ENCODE results near the gene CCSAP. TPM values are rescaled to one million over a fixed set of nuclear protein-coding genes. Genes with fewer than 3 reads are reported as not detected.
A peak's percentile ranks its signal among the peaks of the same experiment; 100 is the strongest.

The CCSAP gene
- total RNA-seq, 1 experiment from 2014 or later = 11.3 TPM

DNA sequence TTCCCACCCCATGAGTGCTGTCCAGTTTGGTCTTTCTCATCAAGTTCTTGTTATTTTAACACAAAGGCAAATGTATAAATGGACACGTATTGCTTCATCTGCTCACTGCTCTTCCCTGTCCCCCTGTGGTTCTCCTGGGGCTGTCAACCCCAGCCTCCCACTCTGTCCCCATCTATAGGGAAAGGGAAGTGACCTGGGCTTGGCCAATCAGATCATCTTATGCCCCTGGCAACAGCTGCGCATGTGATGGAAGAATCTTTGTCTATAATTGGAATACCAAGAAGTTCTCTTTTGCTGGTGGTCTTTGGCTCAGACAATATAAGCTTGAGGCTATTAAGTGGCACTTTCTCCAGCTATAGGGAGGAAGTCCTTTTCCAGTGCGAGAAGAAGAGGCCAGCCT lies 4.7 kb upstream of the CCSAP start:
- no peak overlapping the region for H3K27ac Mint-ChIP-seq (ENCODE audit: low read depth, unreplicated experiment)
- no peak for DNase-seq (ENCODE audit: unreplicated experiment)
- H3K36me3 Mint-ChIP-seq (ENCODE audit: insufficient read depth, unreplicated experiment) = peaks cover 6% of the 10 kb centered on the region
- peaks cover 6% of the 10 kb centered on the region for H3K4me1 Mint-ChIP-seq (ENCODE audit: insufficient read depth, unreplicated experiment)
- TF ChIP-seq CTCF (IDR thresholded peaks at IDR 0.05; ENCODE audit: unreplicated experiment) = no peak
- intact Hi-C loops (cut with micrococcal nuclease) = loop anchor here (10.0 kb wide), 1 partner anchor 67 kb away; no protein-coding TSS in a partner anchor
- POLR2A ChIA-PET = interaction anchor here (0.6 to 1.8 kb wide), 5 partner anchors 9 to 203 kb away, joined by 3 to 4 read pairs (median 4); no protein-coding TSS in a partner anchor
- no TSS peak for BruUV-seq (replicated peaks)
- H3K9me3 Mint-ChIP-seq (ENCODE audit: unreplicated experiment) = no peaks in the 10 kb centered on the region
- CTCF ChIA-PET = interaction anchor here (0.7 to 1.2 kb wide), 4 partner anchors 22 to 953 kb away, joined by 3 to 5 read pairs (median 4); no protein-coding TSS in a partner anchor
- H3K4me3 Mint-ChIP-seq (ENCODE audit: unreplicated experiment) = no peak overlapping the region
- H3K27me3 Mint-ChIP-seq (ENCODE audit: insufficient read depth, unreplicated experiment) = peaks cover 32% of the 10 kb centered on the region

- no peak overlapping the region for H3K4me3 Mint-ChIP-seq (ENCODE audit: unreplicated experiment)
- TF ChIP-seq CTCF (IDR thresholded peaks at IDR 0.05; ENCODE audit: unreplicated experiment) = no peak
- no peaks in the 10 kb centered on the region for H3K9me3 Mint-ChIP-seq (ENCODE audit: unreplicated experiment)
- peaks cover 10% of the 10 kb centered on the region for H3K4me1 Mint-ChIP-seq (ENCODE audit: insufficient read depth, unreplicated experiment)
- intact Hi-C loops (cut with micrococcal nuclease) = loop anchor here (5.0 to 10.0 kb wide), 3 partner anchors 70 to 107 kb away; partner anchors contain the start of gene RAB4A
- CTCF ChIA-PET = interaction anchor here (0.6 to 1.7 kb wide), 5 partner anchors 87 to 621 kb away, joined by 3 to 5 read pairs (median 4); no protein-coding TSS in a partner anchor
- POLR2A ChIA-PET = interaction anchor here (0.8 to 1.0 kb wide), 2 partner anchors 10 to 77 kb away, joined by 3 read pairs; no protein-coding TSS in a partner anchor
- H3K27ac Mint-ChIP-seq (ENCODE audit: low read depth, unreplicated experiment) = no peak overlapping the region
- H3K27me3 Mint-ChIP-seq (ENCODE audit: insufficient read depth, unreplicated experiment) = peaks cover 24% of the 10 kb centered on the region
- DNase-seq (ENCODE audit: unreplicated experiment) = no peak
- H3K36me3 Mint-ChIP-seq (ENCODE audit: insufficient read depth, unreplicated experiment) = peaks cover 6% of the 10 kb centered on the region
- no TSS peak for BruUV-seq (replicated peaks)
These were observed 2.3 kb upstream of the CCSAP start for GRCh38 chr1:229344937-229345684.

- Mint-ChIP-seq H3K36me3 (ENCODE audit: insufficient read depth, unreplicated experiment) (peaks cover 6% of the 10 kb centered on the region), H3K4me1 (ENCODE audit: insufficient read depth, unreplicated experiment) (peaks cover 20% of the 10 kb centered on the region), H3K27ac (ENCODE audit: low read depth, unreplicated experiment) (no peak overlapping the region), H3K9me3 (ENCODE audit: unreplicated experiment) (no peaks in the 10 kb centered on the region), H3K4me3 (ENCODE audit: unreplicated experiment) (peak overlapping the region; percentile 89), H3K27me3 (ENCODE audit: insufficient read depth, unreplicated experiment) (peaks cover 24% of the 10 kb centered on the region)
- intact Hi-C loops (cut with micrococcal nuclease) = loop anchor here (5.0 to 10.0 kb wide), 3 partner anchors 71 to 108 kb away; partner anchors contain the start of gene RAB4A
- no peak for DNase-seq (ENCODE audit: unreplicated experiment)
- ChIA-PET POLR2A (interaction anchor here (1.0 to 2.2 kb wide), 3 partner anchors 13 to 97 kb away, joined by 3 to 6 read pairs (median 3); no protein-coding TSS in a partner anchor), CTCF (interaction anchor here (0.6 to 1.7 kb wide), 6 partner anchors 10 to 1178 kb away, joined by 3 to 6 read pairs (median 3); no protein-coding TSS in a partner anchor)
- no peak for TF ChIP-seq CTCF (IDR thresholded peaks at IDR 0.05; ENCODE audit: unreplicated experiment)
- BruUV-seq (replicated peaks) = no TSS peak
These were observed 1.3 kb upstream of the CCSAP start for GRCh38 chr1:229344139-229344538.

All from MCF 10A (cell line).